ENCODE data around the gene ICA1.
"Not testable (repeated sequence)": the region's sequence is repeated elsewhere in the genome, so short reads cannot be mapped to it uniquely, and the experiment has no call there.

The ICA1 gene

GRCh38 chr7:8128449-8129317, 133.3 kb downstream of the ICA1 start:
- DNase-seq, result no peak

DNA sequence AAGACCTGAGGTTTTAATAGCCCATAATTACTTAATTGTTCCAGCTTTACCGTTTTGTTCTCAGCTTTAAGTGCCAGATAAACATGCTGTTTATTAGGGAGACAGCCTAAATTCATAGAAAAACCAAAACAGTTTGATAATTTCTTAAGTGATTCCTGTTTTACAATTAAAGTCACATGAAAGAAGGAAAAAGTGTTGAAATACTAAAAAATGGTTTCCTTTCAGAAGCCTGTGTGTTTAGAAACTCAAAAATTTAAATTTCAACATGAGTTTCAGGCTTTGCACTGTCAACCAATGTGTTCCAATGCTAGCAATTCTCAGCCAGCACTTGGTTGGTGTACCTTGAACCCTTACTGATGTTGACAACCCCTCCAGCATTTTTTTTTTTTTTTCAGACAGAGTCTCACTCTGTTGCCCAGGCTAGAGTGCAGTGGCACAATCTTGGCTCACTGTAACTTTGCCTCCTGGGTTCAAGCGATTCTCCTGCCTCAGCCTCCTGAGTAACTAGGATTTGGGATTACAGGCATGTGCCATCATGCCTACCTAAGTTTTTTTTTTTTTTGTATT, 135.3 kb downstream of the ICA1 start:
- DNase-seq, result no peak

DNA sequence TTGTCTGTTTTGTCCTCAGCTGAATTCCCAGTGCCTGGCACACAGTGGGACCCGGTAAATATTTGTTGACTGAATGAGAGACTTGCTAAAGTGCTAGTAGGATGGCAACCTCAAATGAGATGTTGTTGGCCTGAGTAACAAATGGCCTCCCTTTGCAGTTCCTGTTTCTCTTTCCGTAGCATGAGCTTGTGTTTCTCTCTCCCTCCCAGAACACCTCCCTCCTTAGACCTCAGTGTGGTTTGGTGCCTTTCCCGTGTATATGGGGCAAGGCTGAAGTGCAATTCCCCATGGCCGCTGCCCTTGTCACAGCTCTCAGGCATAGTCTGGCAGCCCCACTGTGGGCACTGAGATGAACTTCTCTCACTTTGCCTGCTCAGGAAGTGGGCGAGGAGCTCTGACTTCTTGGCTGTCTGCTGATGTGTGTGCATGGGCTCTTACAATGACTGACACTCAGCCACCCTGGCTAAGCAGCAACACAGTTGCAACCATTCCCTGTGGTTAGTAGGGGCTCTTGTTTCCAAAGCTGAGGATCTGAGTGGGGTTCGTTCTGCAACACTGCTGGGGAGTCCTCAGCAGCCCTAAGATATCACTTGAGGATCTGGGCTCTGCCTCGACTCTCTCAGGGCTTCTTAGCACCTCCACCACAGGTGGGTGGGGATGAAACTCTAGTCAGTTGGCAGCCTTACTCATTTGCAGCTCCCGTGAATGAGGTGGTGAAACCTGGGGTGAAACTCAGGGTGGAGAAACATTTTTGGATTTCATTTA, 136.1 kb downstream of the ICA1 start:
- DNase-seq, result no peak

DNA sequence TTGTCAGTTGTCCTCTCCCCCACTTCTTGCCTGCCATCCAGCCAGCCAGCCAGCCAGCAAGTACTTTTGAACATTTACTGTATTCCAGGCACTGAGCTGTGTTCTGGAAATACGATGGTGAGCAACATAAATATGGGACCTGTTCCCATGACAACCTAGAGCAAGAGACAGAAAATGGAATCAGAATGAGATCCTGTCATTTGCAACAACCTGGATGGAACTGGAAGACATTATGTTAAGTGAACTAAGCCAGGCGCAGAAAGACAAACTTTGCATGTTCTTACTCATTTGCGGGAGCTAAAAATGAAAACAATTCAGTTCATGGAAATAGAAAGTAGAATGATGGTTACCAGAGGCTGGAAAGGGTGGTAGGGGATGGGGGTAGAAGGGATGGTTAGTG, 140.7 kb downstream of the ICA1 start:
- DNase-seq, result no peak

DNA sequence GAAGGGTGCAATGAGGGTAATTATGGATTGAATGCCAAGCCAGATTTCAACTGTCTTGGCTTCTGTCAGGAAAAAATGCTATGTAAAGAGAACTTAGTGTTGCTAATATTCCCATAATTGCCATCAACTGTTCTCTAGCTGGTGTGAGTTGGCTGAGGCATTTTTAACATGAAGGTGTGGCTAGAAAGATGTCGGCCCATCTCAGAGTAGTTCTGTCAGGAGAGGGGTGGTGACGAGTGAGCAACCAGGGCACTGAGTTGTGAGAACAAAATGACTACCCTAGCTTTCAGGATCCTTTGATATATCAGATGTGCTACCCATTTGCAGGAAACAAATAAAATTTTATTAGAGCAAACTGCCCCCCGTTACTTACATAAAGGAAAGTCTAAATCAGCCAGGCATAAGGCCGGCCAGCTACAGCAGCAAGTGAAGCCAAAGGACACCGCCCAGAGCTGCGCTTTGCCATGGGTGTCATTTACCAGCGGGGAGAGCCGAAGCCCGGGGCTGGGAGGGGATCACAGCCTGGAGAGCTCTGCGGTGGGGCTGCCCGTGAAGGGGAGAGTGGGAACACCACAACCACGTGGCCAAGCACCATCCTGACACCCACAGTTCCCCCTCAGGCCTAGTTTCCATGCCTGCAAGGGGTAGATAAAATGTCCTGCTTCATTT, 141.4 kb downstream of the ICA1 start:
- DNase-seq, result no peak

GRCh38 chr7:8119262-8119661, 142.7 kb downstream of the ICA1 start:
- no peak for DNase-seq

- DNase-seq, result no peak
Measured at GRCh38 chr7:8117195-8117594, 144.8 kb downstream of the ICA1 start.

DNA sequence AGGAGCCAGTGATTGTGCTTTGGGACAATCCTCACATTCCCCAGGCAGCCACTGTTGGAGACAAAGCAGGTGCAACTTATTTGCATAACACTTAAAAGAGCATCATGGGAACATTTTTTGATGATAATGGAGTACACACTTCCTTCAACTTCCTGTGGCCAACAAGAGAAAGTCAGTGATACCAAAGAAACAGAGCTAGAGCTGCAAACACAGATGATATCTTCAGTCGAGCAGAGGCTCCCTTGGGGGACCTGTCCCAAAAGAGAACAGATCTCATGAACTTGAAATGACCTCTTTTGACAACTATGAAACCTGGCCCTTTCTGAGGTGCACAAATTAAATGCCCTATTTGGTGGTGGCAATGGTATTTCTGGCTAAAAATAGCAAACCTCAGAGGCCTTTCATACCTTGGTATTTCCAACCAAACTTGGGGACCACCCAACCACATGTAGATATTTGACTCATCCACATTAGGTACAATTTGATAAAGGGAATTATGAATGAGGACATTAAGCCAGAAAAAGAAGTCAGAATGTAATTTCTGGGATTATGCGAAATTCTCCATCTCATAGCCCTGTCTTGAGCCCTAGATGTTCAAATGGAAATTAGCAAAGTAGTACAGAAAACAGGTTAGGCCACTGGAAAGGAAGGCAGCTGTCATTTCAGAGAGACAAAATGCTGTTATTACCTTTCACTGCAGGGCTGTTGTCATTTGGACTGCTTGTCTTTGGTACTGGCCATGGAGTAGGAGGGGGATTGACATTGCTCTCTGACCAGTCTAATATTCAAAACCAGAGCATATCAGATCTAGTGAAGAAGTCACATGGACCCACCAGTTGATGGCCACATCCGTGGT, 146.2 kb downstream of the ICA1 start:
- no peak for DNase-seq

DNA sequence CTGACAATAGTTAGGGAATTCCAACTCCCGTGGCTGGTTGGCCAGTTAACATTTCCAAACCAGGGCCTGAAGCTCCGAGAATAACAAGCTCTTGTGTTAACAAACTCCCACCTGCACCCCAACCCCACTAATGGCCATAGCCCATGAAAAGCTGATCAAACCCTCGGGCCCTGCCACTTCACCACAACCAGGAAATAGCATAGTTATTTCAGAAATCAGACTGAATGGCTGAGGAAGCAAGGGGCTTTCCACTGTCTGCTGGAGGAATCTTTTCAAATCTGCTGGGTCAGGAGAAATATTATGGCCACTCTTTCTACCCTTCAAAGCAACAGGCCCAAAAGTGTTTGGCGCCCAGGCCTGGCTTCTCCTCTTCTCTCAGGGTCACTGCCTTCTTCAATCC, 147.8 kb downstream of the ICA1 start:
- DNase-seq, result no peak

DNA sequence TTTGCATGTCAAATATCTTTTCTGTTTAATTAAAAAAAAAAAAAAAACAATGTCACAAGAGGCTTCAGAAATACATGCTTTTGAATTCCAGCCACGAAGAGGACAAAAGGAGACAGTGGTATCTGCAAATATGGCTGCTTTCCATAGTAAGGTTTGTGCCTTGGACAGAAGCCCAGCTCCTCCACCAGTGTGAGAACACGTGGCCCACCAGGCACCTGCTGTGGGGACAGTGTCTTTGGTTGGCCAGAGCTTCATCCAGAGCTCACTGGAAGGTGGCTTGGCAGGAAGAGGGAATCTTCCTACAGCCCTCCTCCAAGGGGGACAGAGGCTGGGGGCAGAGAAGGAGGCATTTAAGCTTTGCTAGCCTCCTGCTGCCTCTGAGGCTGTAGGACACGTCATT, 148.8 kb downstream of the ICA1 start:
- no peak for DNase-seq

- no peak for DNase-seq
Measured at GRCh38 chr7:8112685-8113084, 149.3 kb downstream of the ICA1 start.

GRCh38 chr7:8111282-8111960, 150.5 kb downstream of the ICA1 start:
- no peak for DNase-seq

DNA sequence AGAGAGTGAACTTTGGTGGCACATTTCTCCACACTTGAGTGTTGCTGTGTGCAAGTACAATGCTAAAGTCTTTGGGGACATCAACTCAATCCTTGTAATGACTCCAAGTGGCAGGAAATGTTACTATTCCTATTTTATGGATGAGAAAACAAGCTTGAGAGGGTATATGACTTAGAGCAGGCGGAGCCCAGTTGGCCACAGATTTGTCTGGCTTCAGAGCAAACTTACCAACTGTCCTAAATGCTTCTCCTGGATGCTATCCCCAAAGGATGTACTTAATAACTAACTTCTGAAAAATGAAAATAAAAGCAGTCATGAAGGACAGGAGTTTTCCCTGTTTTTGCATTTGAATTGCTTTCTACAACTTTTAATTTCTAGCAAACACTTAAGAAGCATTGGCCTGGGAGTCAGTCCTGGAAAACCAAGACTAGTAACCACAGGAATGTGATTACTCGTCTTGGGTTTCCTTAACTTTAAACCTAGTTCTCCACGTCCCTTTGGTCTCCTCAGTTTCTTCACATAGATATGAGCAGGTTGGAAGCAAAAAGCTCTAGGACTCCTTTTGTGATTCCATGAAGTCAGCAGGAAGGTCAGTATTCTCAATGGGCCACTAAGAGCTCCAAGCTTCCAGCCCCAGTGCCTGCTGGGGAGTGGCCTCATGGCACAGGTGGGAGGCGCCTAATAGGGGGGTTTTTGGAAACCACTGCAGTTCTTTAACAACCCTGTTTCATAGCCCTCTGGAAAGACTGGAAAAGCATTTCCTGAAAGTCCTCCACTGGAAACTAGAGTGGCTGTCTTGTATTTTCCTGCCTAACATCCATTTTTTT, 152.6 kb downstream of the ICA1 start:
- no peak for DNase-seq

GRCh38 chr7:8105449-8106095, 156.4 kb downstream of the ICA1 start:
- DNase-seq, result no peak

GRCh38 chr7:8103282-8103681, 158.7 kb downstream of the ICA1 start:
- DNase-seq, result no peak

GRCh38 chr7:8101292-8101691, 160.7 kb downstream of the ICA1 start:
- not testable (repeated sequence) for DNase-seq

GRCh38 chr7:8094164-8095140, 167.5 kb downstream of the ICA1 start:
- no peak for DNase-seq

DNA sequence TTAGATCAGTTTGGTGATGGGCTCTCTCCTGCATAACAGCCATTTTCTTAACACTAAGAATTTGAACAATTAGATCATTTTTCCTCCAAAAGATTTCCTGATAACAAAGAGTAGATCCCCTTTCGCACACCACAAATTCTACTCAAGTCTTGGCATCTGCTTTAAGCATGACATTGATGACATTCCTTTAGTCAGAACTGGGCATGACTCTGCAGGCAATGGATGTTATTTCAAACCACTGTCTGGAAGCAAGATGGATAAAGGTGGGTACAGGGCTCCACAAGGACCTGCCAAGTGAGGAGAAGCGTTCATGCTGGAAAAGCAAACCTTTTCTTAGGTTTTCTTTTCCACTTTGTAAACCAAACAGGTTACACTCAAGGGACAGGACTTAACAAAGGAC, 169.8 kb downstream of the ICA1 start:
- DNase-seq, result no peak
